ENCODE measurements around the gene PTPRO. TPM values are rescaled to one million over a fixed set of nuclear protein-coding genes. Genes with fewer than 3 reads are reported as not detected.

Gene PTPRO
- total RNA-seq, 2 experiments from 2014 or later: 0.14 to 0.15 TPM

DNA sequence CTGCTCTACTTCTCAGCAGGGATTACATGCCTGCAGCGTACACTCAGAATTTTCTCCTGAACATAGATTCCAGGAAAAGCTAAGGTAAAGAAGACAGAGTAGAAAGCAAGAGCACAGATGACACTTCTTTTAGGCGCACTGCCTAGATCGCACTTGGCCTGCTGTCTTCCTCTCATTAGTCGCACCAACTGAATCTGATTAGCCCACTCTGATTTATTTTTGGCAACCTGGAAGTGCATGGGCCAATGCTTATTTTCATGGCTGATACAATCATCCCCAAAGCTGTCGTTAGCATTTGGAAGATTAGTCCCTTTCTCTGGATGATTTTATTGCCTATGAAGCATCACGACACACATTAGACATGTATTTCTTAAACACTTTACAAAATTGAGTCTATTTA, 152.5 kb downstream of the PTPRO start:
- ChIA-PET CTCF (no interaction called here), POLR2A (no interaction called here)
- intact Hi-C loops (cut with micrococcal nuclease): no loop called here
- Mint-ChIP-seq H3K9me3 (no peaks in the 10 kb centered on the region), H3K4me1 (ENCODE audit: low read depth) (no peaks in the 10 kb centered on the region), H3K36me3 (no peaks in the 10 kb centered on the region), H3K27me3 (peaks cover 7% of the 10 kb centered on the region), H3K4me3 (no peak overlapping the region), H3K27ac (no peak overlapping the region)
- DNase-seq: no peak

DNA sequence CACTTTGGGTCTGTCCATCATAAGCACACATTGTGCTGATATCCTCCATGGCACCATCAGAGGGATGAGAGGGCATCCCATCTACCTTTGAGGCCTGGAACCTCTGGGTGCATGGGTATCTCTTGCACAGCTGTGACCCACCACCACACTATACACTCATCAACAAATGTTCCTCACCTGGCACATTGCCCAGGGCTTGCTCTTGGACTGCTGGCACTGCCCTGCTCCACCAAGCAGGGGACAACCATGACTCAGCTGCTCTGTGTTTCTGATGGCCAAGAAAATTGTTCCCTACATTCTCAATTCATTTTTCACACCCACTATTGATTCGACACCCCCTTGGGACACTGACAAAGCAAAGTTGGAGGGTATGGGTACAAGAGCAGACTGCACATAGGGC, 155.5 kb downstream of the PTPRO start:
- no peak for DNase-seq
- ChIA-PET CTCF (no interaction called here), POLR2A (no interaction called here)
- intact Hi-C loops (cut with micrococcal nuclease): no loop called here
- H3K4me3 Mint-ChIP-seq: no peak overlapping the region
- no peak overlapping the region for H3K27ac Mint-ChIP-seq
- H3K9me3 Mint-ChIP-seq: no peaks in the 10 kb centered on the region
- no peaks in the 10 kb centered on the region for H3K27me3 Mint-ChIP-seq
- no peaks in the 10 kb centered on the region for H3K4me1 Mint-ChIP-seq (ENCODE audit: low read depth)
- H3K36me3 Mint-ChIP-seq: no peaks in the 10 kb centered on the region

DNA sequence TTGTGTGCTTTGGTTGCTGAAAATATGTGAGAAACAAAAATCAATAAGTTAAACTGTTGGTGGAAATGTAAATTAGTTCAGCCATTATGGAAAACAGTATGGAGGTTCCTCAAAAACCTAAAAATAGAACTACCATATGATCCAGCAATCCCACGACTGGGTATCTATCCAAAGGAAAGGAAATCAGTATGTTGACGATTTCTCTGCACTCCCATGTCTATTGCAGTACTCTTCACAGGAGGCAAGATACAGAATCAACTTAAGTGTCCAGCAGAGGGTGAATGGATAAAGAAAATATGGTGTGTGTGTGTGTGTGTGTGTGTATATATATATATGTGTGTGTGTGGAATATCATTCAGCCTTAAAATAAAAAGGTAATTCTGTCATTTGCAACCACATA, 159.5 kb downstream of the PTPRO start:
- peaks cover 5% of the 10 kb centered on the region for H3K27me3 Mint-ChIP-seq
- DNase-seq: no peak
- intact Hi-C loops (cut with micrococcal nuclease): no loop called here
- H3K4me1 Mint-ChIP-seq (ENCODE audit: low read depth): no peaks in the 10 kb centered on the region
- ChIA-PET POLR2A (no interaction called here), CTCF (no interaction called here)
- no peak overlapping the region for H3K27ac Mint-ChIP-seq
- H3K9me3 Mint-ChIP-seq: no peaks in the 10 kb centered on the region
- H3K36me3 Mint-ChIP-seq: no peaks in the 10 kb centered on the region
- no peak overlapping the region for H3K4me3 Mint-ChIP-seq

DNA sequence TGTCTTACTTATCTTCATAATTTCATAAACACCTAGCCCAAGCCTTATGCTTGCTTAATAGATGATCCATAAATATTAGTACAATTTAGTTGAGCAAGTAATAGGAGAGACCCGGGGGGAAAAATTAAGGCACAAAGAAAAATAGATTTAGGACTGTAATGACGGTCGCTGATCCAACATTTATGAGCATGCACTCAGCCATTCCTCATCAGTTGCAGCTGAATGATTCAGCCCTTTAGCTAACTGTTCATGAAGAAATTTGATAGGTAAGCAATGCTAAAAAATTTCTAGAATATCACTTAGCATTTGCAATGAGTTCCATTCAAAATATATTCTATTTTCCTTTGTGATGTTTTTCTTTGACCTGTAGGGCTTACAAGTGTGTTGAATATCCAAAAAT, 163.2 kb downstream of the PTPRO start:
- H3K27ac Mint-ChIP-seq: no peak overlapping the region
- intact Hi-C loops (cut with micrococcal nuclease): no loop called here
- POLR2A ChIA-PET: no interaction called here
- no peak for DNase-seq
- peaks cover 10% of the 10 kb centered on the region for H3K27me3 Mint-ChIP-seq
- H3K4me1 Mint-ChIP-seq (ENCODE audit: low read depth): no peaks in the 10 kb centered on the region
- no peaks in the 10 kb centered on the region for H3K9me3 Mint-ChIP-seq
- CTCF ChIA-PET: no interaction called here
- H3K36me3 Mint-ChIP-seq: no peaks in the 10 kb centered on the region
- H3K4me3 Mint-ChIP-seq: no peak overlapping the region

DNA sequence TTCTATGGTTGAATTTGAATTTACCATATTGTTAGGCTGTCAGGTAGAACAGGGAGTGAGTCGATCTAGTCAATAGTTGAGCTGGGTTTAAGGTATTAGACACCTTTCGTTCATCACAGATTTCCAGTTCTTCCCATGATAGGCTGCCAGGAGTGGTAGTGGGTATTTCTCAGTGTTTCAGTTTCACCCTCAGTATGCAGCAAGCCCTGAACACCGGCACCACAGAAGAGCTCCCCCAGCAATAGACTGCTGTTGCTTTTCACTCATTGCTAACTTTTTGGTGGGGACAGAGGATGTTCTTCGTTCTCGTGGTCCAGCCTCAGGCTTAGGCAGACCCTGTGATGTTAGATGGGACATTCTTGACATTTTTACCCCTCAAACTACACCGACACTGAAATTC, 164.6 kb downstream of the PTPRO start:
- no peaks in the 10 kb centered on the region for H3K36me3 Mint-ChIP-seq
- H3K27ac Mint-ChIP-seq: no peak overlapping the region
- no peak overlapping the region for H3K4me3 Mint-ChIP-seq
- ChIA-PET POLR2A (no interaction called here), CTCF (no interaction called here)
- H3K27me3 Mint-ChIP-seq: peaks cover 12% of the 10 kb centered on the region
- no peaks in the 10 kb centered on the region for H3K4me1 Mint-ChIP-seq (ENCODE audit: low read depth)
- no peak for DNase-seq
- intact Hi-C loops (cut with micrococcal nuclease): no loop called here
- no peaks in the 10 kb centered on the region for H3K9me3 Mint-ChIP-seq

DNA sequence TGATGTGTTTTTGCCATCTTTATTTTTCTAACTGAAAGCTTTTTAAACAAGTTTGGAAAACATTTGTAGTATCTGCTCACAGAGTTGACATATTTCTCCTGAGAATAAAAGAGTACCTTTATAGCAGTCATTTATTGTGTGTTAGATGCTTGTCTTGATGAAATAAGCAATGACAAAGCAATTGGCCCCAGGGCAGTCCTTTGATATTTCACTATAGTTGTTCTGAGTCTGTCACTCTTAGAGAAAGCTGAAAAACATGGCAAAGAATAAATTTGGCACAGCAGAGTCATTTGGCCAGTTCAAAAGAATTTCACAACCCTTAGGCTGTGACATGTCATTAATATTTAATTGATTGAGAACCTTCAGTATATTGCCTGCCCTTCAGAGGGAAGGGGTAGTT, 166.2 kb downstream of the PTPRO start:
- peaks cover 2% of the 10 kb centered on the region for H3K9me3 Mint-ChIP-seq
- ChIA-PET CTCF (no interaction called here), POLR2A (no interaction called here)
- no peaks in the 10 kb centered on the region for H3K36me3 Mint-ChIP-seq
- intact Hi-C loops (cut with micrococcal nuclease): no loop called here
- no peak overlapping the region for H3K27ac Mint-ChIP-seq
- no peak overlapping the region for H3K4me3 Mint-ChIP-seq
- H3K4me1 Mint-ChIP-seq (ENCODE audit: low read depth): no peaks in the 10 kb centered on the region
- peaks cover 18% of the 10 kb centered on the region for H3K27me3 Mint-ChIP-seq
- DNase-seq: no peak

DNA sequence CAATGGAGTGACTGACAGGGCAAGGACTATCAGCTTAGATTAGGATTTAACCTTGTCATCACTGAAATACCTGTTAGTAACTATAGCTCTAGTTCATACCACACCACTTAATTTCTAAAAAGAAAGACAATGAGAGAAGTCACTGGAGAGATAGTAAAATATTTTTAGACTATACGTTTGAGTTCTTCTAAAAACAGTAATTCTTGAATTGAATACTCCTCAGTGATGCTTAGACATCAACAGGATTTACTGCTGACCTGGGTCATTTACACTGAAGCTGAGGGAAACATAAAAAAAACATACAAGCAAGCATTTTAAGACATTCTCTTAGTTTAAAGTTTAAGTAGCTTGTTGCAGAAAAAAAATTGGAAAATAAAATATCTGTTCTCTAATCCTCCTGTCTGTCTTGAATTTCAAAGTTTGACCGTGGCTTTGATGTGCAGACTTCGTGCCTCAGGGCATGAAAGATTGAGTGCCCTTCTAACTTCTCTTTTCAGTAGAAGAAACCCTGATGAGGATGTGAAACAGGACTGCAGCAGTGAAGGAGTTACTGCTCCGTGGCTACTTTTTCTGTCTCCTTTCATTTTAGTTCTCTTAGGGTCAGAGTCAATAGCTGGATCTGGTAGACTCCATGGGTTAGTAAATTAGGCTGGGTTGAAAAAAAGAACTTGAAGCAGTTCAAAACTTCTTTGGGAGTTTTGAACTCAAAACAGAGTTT, 172.2 kb downstream of the PTPRO start:
- no peak overlapping the region for H3K27ac Mint-ChIP-seq
- ChIA-PET POLR2A (no interaction called here), CTCF (no interaction called here)
- H3K27me3 Mint-ChIP-seq: peaks cover 11% of the 10 kb centered on the region
- H3K36me3 Mint-ChIP-seq: no peaks in the 10 kb centered on the region
- H3K4me3 Mint-ChIP-seq: no peak overlapping the region
- H3K4me1 Mint-ChIP-seq (ENCODE audit: low read depth): peaks cover 3% of the 10 kb centered on the region
- peaks cover 2% of the 10 kb centered on the region for H3K9me3 Mint-ChIP-seq
- intact Hi-C loops (cut with micrococcal nuclease): no loop called here
- DNase-seq: no peak

DNA sequence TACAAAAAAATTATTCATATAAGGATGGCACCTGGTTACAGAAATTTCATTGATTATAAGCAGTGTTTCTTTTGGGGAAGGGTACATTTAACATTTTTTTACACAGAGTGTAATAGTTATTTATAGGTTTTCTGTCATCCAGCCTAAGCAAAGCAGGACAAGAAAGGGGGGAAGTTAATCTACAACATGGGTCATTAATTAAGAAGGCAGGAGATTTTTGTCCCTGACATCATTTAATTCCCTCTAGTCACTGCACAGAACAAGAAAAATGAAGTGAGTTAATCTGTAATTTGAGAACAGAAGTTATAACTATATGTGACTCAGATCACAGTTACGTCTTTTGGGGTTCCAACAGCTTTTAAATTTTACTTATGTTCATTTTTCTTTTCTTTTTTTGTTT, 173.4 kb downstream of the PTPRO start:
- intact Hi-C loops (cut with micrococcal nuclease): no loop called here
- POLR2A ChIA-PET: no interaction called here
- CTCF ChIA-PET: no interaction called here
- no peak overlapping the region for H3K4me3 Mint-ChIP-seq
- no peak overlapping the region for H3K27ac Mint-ChIP-seq
- H3K9me3 Mint-ChIP-seq: peaks cover 2% of the 10 kb centered on the region
- DNase-seq: no peak
- no peaks in the 10 kb centered on the region for H3K36me3 Mint-ChIP-seq
- H3K27me3 Mint-ChIP-seq: peaks cover 11% of the 10 kb centered on the region
- peaks cover 3% of the 10 kb centered on the region for H3K4me1 Mint-ChIP-seq (ENCODE audit: low read depth)

DNA sequence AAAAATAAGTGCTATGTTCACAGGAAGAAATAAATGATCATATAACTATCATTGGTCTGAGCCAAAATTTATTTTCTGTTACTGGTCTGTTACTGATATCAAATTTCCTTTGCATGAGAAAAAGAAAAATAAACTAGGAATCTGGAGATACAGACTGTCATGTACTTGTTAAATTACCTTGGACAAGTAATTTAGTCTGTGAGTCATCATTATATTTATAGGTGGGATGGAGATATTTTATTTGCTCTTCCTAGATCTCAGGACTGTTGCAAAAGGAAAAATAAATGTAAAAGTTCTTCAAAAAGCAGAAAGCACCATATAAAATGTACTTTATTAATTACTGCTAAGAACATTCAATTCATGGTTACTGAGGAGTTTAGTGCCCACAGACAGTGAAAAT, 174.4 kb downstream of the PTPRO start:
- Mint-ChIP-seq H3K4me1 (ENCODE audit: low read depth) (peaks cover 3% of the 10 kb centered on the region), H3K27me3 (peaks cover 10% of the 10 kb centered on the region), H3K9me3 (peaks cover 2% of the 10 kb centered on the region), H3K27ac (no peak overlapping the region), H3K36me3 (no peaks in the 10 kb centered on the region), H3K4me3 (no peak overlapping the region)
- ChIA-PET POLR2A (no interaction called here), CTCF (interaction anchor here (0.9 kb wide), 1 partner anchor 88 kb away, joined by 4 read pairs; no protein-coding TSS in a partner anchor)
- intact Hi-C loops (cut with micrococcal nuclease): no loop called here
- DNase-seq: no peak

DNA sequence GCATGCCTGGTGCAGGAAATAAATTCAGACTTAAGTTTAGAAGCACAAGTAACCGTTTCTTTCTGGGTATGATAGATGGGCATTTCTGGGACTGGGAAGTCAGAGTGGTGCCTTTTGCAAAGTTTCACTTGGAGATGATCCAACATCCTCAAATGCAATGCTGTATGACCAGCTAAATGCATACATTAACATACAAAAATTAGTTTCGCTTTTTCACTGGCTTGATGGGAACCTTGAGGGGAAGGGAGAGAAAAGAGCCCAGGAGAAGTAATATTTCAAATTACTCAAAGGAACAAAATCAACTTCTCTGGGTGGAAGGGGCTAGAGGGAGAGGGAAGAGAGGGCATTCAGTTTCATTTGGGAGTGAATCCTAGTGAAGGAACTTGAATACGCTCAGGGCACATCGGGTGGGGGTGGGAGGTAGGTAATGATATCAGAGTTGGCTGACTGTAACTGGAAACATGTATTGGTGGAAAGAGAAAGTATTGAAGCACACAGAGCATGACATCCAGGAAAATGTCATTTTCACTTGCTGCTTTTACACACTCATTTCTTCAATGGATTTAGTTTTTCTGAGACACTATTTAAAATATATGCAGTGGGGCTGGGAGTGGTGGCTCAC, 175.5 kb downstream of the PTPRO start:
- POLR2A ChIA-PET: no interaction called here
- no peaks in the 10 kb centered on the region for H3K9me3 Mint-ChIP-seq
- H3K27ac Mint-ChIP-seq: no peak overlapping the region
- intact Hi-C loops (cut with micrococcal nuclease): no loop called here
- H3K36me3 Mint-ChIP-seq: no peaks in the 10 kb centered on the region
- peaks cover 6% of the 10 kb centered on the region for H3K27me3 Mint-ChIP-seq
- CTCF ChIA-PET: interaction anchor here (0.9 kb wide), 1 partner anchor 87 kb away, joined by 4 read pairs; no protein-coding TSS in a partner anchor
- H3K4me1 Mint-ChIP-seq (ENCODE audit: low read depth): peaks cover 3% of the 10 kb centered on the region
- DNase-seq: no peak
- no peak overlapping the region for H3K4me3 Mint-ChIP-seq

DNA sequence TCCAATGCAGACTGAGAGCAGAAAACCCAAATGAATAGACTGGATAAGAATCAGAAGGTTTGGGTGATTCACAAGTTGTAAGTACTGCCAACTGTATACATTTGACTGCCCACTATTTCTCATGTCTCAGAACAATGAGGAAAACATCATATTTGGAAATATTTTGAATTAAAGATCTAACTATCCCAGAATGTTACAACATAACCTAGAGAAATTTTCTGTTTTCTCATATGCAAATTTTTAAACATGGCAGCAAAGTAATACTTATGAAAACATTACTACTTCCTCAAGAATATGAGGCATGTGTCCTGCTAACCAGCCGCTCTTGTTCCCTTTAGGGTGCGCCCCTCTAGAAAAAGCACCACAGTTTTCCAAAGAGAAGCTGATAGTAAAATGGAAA, 179.9 kb downstream of the PTPRO start:
- ChIA-PET POLR2A (no interaction called here), CTCF (no interaction called here)
- H3K36me3 Mint-ChIP-seq: no peaks in the 10 kb centered on the region
- H3K4me3 Mint-ChIP-seq: no peak overlapping the region
- H3K9me3 Mint-ChIP-seq: no peaks in the 10 kb centered on the region
- H3K27me3 Mint-ChIP-seq: peaks cover 4% of the 10 kb centered on the region
- H3K27ac Mint-ChIP-seq: no peak overlapping the region
- DNase-seq: no peak
- intact Hi-C loops (cut with micrococcal nuclease): no loop called here
- H3K4me1 Mint-ChIP-seq (ENCODE audit: low read depth): no peaks in the 10 kb centered on the region

DNA sequence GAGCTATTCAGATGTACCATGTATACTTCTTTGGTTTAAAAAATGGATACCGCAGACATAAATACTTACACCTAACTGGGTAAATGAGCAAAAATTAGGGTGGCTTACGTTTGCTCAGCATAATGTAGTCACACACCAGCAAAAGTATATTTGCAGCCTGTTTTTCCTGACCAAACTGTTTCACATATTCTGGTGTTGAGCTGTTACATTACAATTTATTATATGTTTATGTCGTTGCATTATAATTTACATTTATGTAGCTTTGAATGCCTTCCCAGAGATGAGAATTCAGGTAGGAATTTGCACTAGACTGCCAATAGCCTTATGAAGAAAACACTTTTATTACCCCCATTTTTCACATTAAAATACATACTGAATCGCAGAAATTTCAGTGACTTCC, 183.3 kb downstream of the PTPRO start:
- H3K9me3 Mint-ChIP-seq: no peaks in the 10 kb centered on the region
- H3K4me1 Mint-ChIP-seq (ENCODE audit: low read depth): no peaks in the 10 kb centered on the region
- H3K27me3 Mint-ChIP-seq: peaks cover 6% of the 10 kb centered on the region
- ChIA-PET CTCF (interaction anchor here (0.9 kb wide), 1 partner anchor 79 kb away, joined by 6 read pairs; no protein-coding TSS in a partner anchor), POLR2A (no interaction called here)
- H3K27ac Mint-ChIP-seq: no peak overlapping the region
- H3K4me3 Mint-ChIP-seq: no peak overlapping the region
- intact Hi-C loops (cut with micrococcal nuclease): no loop called here
- no peak for DNase-seq
- H3K36me3 Mint-ChIP-seq: no peaks in the 10 kb centered on the region

DNA sequence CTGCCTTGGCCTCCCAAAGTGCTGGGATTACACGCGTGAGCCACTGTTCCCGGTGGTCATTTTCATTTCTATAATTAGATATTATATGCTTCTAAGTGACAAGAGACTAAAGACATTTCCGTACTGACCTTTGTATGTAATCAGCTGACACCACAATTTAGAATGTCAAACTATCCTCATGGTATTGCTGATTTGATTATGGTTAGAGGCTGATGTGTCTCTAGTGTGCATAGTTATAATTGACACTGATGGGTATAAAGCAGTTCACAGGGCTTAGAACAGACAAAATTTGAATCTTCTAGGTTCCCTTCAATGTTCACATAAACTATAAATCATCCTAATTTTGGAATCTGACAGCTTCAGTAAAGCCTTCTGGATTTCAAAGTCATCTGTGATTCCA, 192.7 kb downstream of the PTPRO start:
- H3K27ac Mint-ChIP-seq: no peak overlapping the region
- intact Hi-C loops (cut with micrococcal nuclease): no loop called here
- no peak for DNase-seq
- no peaks in the 10 kb centered on the region for H3K9me3 Mint-ChIP-seq
- ChIA-PET CTCF (interaction anchor here (0.6 to 1.0 kb wide), 2 partner anchors 17 to 238 kb away, joined by 3 read pairs; no protein-coding TSS in a partner anchor), POLR2A (no interaction called here)
- peaks cover 12% of the 10 kb centered on the region for H3K27me3 Mint-ChIP-seq
- no peak overlapping the region for H3K4me3 Mint-ChIP-seq
- no peaks in the 10 kb centered on the region for H3K4me1 Mint-ChIP-seq (ENCODE audit: low read depth)
- H3K36me3 Mint-ChIP-seq: no peaks in the 10 kb centered on the region

Measured in activated CD4-positive, alpha-beta memory T cell treated with anti-CD3 and anti-CD28 coated beads for 36 hours (primary cell).